Epithelial cell of esophagus (primary cell): ENCODE results near the gene HNRNPF.

Experiments used
- DNase-seq: peaks from one replicate; pipeline ENCODE4 v3.0.0; 2010; ENCODE audit warnings: low read depth
- H3K4me3 ChIP-seq: 2 replicates; pipeline ENCODE4 v1.5.1; 2011; ENCODE audit warnings: mild to moderate bottlenecking, low read length, control low read depth
- CTCF ChIP-seq: IDR thresholded peaks from 2 replicates; pipeline ENCODE4 v1.5.1; 2011; ENCODE audit warnings: low read depth, mild to moderate bottlenecking, low read length, control low read depth, inconsistent platforms; ENCODE audit not compliant: insufficient read depth; ENCODE audit errors: missing control alignments

Gene HNRNPF

GRCh38 chr10:43347997-43348396 lies 61.0 kb downstream of the HNRNPF start:
- peak; percentile 23 for DNase-seq
- H3K4me3 ChIP-seq, result no peak overlapping the region
- no peak for TF ChIP-seq CTCF

GRCh38 chr10:43344051-43344450 lies 64.9 kb downstream of the HNRNPF start:
- H3K4me3 ChIP-seq, result no peak overlapping the region
- TF ChIP-seq CTCF, result no peak
- peak; percentile 17 for DNase-seq

DNA sequence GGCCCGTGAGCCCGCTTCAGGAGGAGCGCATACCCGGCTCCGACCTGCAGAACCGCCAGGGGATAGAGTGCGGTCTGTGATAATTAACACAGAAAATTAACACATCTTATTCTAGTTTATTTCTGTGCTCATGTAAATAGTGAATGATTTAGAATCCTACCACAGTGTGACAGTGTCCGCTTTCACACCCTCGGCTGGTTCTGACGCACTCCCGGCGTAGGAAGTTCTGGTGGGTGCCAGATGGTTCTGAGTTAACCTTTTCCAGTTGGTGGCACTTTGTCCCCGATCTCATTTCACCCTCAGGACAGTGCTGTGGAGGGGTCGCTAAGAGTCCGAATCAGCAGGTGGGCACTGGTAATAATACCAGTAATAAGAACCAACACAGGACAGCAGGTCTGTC lies 65.9 kb downstream of the HNRNPF start:
- H3K4me3 ChIP-seq, result no peak overlapping the region
- no peak for DNase-seq
- no peak for TF ChIP-seq CTCF

DNA sequence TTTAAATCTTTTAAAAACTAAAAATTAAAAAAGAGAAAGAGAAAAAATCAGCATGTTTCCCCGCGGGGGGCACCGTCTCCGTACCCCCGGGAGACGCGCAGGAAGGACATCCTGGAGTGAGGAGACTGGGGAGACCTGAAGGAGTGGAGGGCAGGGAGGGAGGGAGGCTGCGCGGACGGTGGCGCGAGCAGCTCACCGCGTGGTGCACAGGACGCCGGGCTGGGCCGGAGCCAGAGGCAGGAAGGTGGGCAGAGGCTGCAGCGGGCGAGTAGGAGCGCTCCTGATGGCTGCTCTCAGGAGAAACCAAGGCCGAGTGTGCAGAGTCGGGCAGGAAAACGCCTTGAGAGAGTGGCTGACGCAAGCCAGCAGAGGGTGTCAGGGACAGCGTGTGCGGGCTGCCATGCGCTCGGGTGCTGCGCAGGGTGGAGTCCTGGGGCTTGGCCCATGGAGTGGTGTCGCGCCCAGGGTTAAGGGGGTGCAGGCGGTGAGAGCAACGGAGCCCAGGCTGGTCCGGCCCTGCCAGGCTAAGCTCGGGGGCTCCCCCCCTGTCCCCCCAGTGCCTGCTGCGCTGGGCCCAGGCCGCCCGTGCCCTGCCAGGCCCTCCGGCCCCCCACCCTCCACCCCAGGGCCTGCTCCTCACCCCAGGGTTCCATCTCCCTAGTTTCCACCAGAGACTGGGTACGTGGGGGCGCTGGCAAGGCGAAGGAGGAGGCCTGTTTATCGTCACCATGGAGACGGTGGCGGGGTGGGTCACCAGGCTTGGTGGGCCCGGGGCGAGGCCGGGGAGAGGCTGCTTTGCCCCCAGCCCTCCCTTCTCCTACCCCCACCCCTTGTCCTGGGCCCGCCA lies 66.5 kb downstream of the HNRNPF start:
- DNase-seq, result no peak
- no peak overlapping the region for H3K4me3 ChIP-seq
- no peak for TF ChIP-seq CTCF

GRCh38 chr10:43341450-43341849 lies 67.5 kb downstream of the HNRNPF start:
- no peak for TF ChIP-seq CTCF
- H3K4me3 ChIP-seq, result no peak overlapping the region
- DNase-seq, result no peak

DNA sequence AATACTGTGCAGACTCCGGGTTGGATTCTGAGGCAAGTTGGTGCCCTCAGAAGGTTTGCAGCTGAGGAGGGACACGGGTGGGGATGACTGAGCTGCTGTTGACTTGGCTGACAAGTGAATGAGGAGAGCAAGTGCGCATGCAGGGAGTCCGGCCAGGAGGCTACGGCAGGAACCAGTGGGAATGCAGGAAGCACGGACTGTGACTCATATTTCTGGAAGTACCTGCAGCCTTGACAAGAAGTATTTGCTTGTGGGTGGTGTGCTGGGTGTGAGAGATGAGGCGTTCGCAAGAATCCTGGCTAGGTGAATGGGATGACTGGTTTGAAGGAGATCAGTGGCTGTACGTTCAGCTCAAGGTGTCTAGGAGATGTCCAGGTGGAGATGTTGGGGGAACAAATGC lies 68.4 kb downstream of the HNRNPF start:
- DNase-seq, result peak; percentile 94
- TF ChIP-seq CTCF, result no peak
- no peak overlapping the region for H3K4me3 ChIP-seq

DNA sequence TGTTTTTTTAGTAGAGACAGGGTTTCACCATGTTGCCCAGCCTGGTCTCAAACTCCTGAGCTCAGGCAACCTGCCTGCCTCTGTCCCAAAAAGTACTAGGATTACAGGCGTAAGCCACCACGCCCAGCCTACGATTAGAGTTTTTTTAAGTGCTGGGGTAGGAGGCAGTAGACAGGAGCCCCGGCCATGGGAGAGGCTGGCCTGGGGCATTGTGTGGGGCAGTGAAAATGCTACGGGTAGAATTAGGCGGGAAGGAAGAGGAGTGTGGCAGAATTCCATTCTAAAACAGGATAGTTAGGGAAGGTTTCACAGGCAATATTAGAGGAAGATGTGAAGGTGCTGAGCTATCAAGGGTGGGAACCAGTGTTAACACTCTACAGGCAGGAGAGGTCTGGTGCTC lies 68.9 kb downstream of the HNRNPF start:
- no peak overlapping the region for H3K4me3 ChIP-seq

More for the DNA sequence above, 68.9 kb downstream of the HNRNPF start:
- DNase-seq, result no peak
- no peak for TF ChIP-seq CTCF
